GM19239 (cell line): ENCODE results near the gene IFNL3.
"Not testable (repeated sequence)": the region's sequence is repeated elsewhere in the genome, so short reads cannot be mapped to it uniquely, and the experiment has no call there.

ENCODE experiments used
- DNase-seq: peaks from one replicate; pipeline ENCODE4 v3.0.0; 2011; ENCODE audit warnings: low spot score; ENCODE audit not compliant: insufficient read length
- FAIRE-seq: peaks from 2 replicates; lab custom pipeline; 2011; peaks lifted over from hg19 to GRCh38; lab: Jason Lieb, UNC

IFNL3 gene

GRCh38 chr19:39244410-39245100 is at the start of gene IFNL3:
IFNL3 (minus strand) TSS chr19:39245006; CDS start chr19:39244967, 39 bp downstream.
- not testable (repeated sequence) for FAIRE-seq, DNase-seq

GRCh38 chr19:39293394-39293793 is 48.6 kb upstream of the IFNL3 start:
- FAIRE-seq (no peak), DNase-seq (no peak)

GRCh38 chr19:39284032-39284431 is 39.2 kb upstream of the IFNL3 start:
- FAIRE-seq (no peak), DNase-seq (no peak)

GRCh38 chr19:39282021-39282420 is 37.2 kb upstream of the IFNL3 start:
- FAIRE-seq (no peak), DNase-seq (no peak)

GRCh38 chr19:39277598-39277997 is 32.8 kb upstream of the IFNL3 start:
- DNase-seq (no peak), FAIRE-seq (no peak)

GRCh38 chr19:39276740-39277139 is 31.9 kb upstream of the IFNL3 start:
- DNase-seq (no peak), FAIRE-seq (no peak)

- DNase-seq (no peak), FAIRE-seq (no peak)
These were observed 30.8 kb upstream of the IFNL3 start for GRCh38 chr19:39275578-39275977.

- not testable (repeated sequence) for FAIRE-seq, DNase-seq
These were observed 29.1 kb upstream of the IFNL3 start for GRCh38 chr19:39273859-39274258.

GRCh38 chr19:39270036-39270871 is 25.4 kb upstream of the IFNL3 start:
- FAIRE-seq (no peak), DNase-seq (no peak)

GRCh38 chr19:39269369-39269768 is 24.6 kb upstream of the IFNL3 start:
- DNase-seq, FAIRE-seq: not testable (repeated sequence)

GRCh38 chr19:39268531-39269223 is 23.9 kb upstream of the IFNL3 start:
- FAIRE-seq, DNase-seq: not testable (repeated sequence)

GRCh38 chr19:39268085-39268484 is 23.3 kb upstream of the IFNL3 start, which contains the start of gene IFNL2:
IFNL2 (plus strand) TSS chr19:39268396; CDS start chr19:39268569, 173 bp downstream.
- not testable (repeated sequence) for FAIRE-seq, DNase-seq

GRCh38 chr19:39265321-39265916 is 20.6 kb upstream of the IFNL3 start:
- DNase-seq = no peak
- FAIRE-seq = no peak

GRCh38 chr19:39264306-39265290 is 19.8 kb upstream of the IFNL3 start:
- DNase-seq (no peak), FAIRE-seq (no peak)

GRCh38 chr19:39263912-39264305 is 19.1 kb upstream of the IFNL3 start:
- DNase-seq (no peak), FAIRE-seq (no peak)

- no peak for DNase-seq
- FAIRE-seq = no peak
These were observed 17.7 kb upstream of the IFNL3 start for GRCh38 chr19:39262496-39262895.

- DNase-seq = no peak
- FAIRE-seq = no peak
These were observed 16.9 kb upstream of the IFNL3 start for GRCh38 chr19:39261704-39262103.

- FAIRE-seq (no peak), DNase-seq (no peak)
These were observed 12.4 kb upstream of the IFNL3 start for GRCh38 chr19:39257227-39257626.
